ENCODE data around the gene FHIT.

FHIT gene

GRCh38 chr3:60047426-60048200 is 1203.6 kb downstream of the FHIT start:
- no peak for DNase-seq (ENCODE audit: low spot score)

- DNase-seq (ENCODE audit: low spot score), result no peak
These were observed 1205.0 kb downstream of the FHIT start for GRCh38 chr3:60046210-60046609.

GRCh38 chr3:60045686-60046085 is 1205.6 kb downstream of the FHIT start:
- DNase-seq (ENCODE audit: low spot score), result no peak

GRCh38 chr3:60036803-60037202 is 1214.4 kb downstream of the FHIT start:
- DNase-seq (ENCODE audit: low spot score), result no peak

GRCh38 chr3:60033901-60034453 is 1217.3 kb downstream of the FHIT start:
- no peak for DNase-seq (ENCODE audit: low spot score)

- no peak for DNase-seq (ENCODE audit: low spot score)
These were observed 1220.3 kb downstream of the FHIT start for GRCh38 chr3:60030982-60031381.

GRCh38 chr3:60028233-60028632 is 1223.0 kb downstream of the FHIT start:
- no peak for DNase-seq (ENCODE audit: low spot score)

- DNase-seq (ENCODE audit: low spot score), result no peak
These were observed 1223.9 kb downstream of the FHIT start for GRCh38 chr3:60027335-60027734.

- DNase-seq (ENCODE audit: low spot score), result peak; percentile 47
These were observed 1225.9 kb downstream of the FHIT start for GRCh38 chr3:60025096-60026050.

- no peak for DNase-seq (ENCODE audit: low spot score)
These were observed 1226.9 kb downstream of the FHIT start for GRCh38 chr3:60024400-60024799.

- no peak for DNase-seq (ENCODE audit: low spot score)
These were observed 1228.1 kb downstream of the FHIT start for GRCh38 chr3:60023189-60023588.

- peak; percentile 75 for DNase-seq (ENCODE audit: low spot score)
These were observed 1233.6 kb downstream of the FHIT start for GRCh38 chr3:60017631-60018030.

- DNase-seq (ENCODE audit: low spot score), result no peak
These were observed 1236.1 kb downstream of the FHIT start for GRCh38 chr3:60015032-60015705.

- peak; percentile 8 for DNase-seq (ENCODE audit: low spot score)
These were observed 1238.0 kb downstream of the FHIT start for GRCh38 chr3:60013241-60013640.

- no peak for DNase-seq (ENCODE audit: low spot score)
These were observed 1240.0 kb downstream of the FHIT start for GRCh38 chr3:60011218-60011617.

- DNase-seq (ENCODE audit: low spot score), result no peak
These were observed 1240.5 kb downstream of the FHIT start for GRCh38 chr3:60010781-60011180.

- no peak for DNase-seq (ENCODE audit: low spot score)
These were observed 1241.2 kb downstream of the FHIT start for GRCh38 chr3:60009931-60010478.

GRCh38 chr3:60001369-60001768 is 1249.9 kb downstream of the FHIT start:
- no peak for DNase-seq (ENCODE audit: low spot score)

GRCh38 chr3:60000311-60001105 is 1250.7 kb downstream of the FHIT start:
- DNase-seq (ENCODE audit: low spot score), result no peak

GRCh38 chr3:59998058-59998457 is 1253.2 kb downstream of the FHIT start:
- no peak for DNase-seq (ENCODE audit: low spot score)

- DNase-seq (ENCODE audit: low spot score), result no peak
These were observed 1253.7 kb downstream of the FHIT start for GRCh38 chr3:59997583-59997982.
